GM12878 (cell line): ENCODE measurements around the gene LGI1.

Experiments used
- EP300 ChIP-seq, 2 experiments: fragments of 150-350 bp in 1 of 2; IDR thresholded peaks; 2 replicates each; pipeline ENCODE4 v1.6.1; 2011 to 2012; ENCODE audit warnings: low read depth in 2 of 2, low read length in 2 of 2, borderline replicate concordance in 1 of 2, improper control_type of control experiment in 1 of 2, inconsistent platforms in 1 of 2; ENCODE audit not compliant: control insufficient read depth in 1 of 2
- JUND ChIP-seq: IDR thresholded peaks from 2 replicates; pipeline ENCODE4 v1.6.1; 2012; ENCODE audit warnings: low read depth, mild to moderate bottlenecking, low read length, improper control_type of control experiment, moderate library complexity
- KDM1A ChIP-seq: fragments of 200-600 bp; sonication (generic); IDR thresholded peaks from 2 replicates; pipeline ENCODE4 v1.6.1; 2016; ENCODE audit warnings: borderline replicate concordance
- MYC ChIP-seq: IDR thresholded peaks from 2 replicates; pipeline ENCODE4 v1.6.1; 2011; ENCODE audit warnings: mild to moderate bottlenecking, low read length, moderate library complexity, inconsistent platforms; ENCODE audit not compliant: insufficient read depth, insufficient replicate concordance, insufficient read length, severe bottlenecking
- RB1 ChIP-seq: fragments of 450-650 bp; formaldehyde crosslinking; IDR thresholded peaks from 2 replicates; pipeline ENCODE4 v1.6.1; 2017; ENCODE audit warnings: mild to moderate bottlenecking, borderline replicate concordance
- RFX5 ChIP-seq: IDR thresholded peaks from 2 replicates; pipeline ENCODE4 v1.6.1; 2011; ENCODE audit warnings: low read depth, low read length, improper control_type of control experiment
- SRF ChIP-seq, 2 experiments: IDR thresholded peaks; 2 replicates each; pipeline ENCODE4 v1.6.1; 2011; ENCODE audit warnings: low read depth in 2 of 2, low read length in 2 of 2, mild to moderate bottlenecking in 1 of 2, moderate library complexity in 1 of 2
- TAF1 ChIP-seq: IDR thresholded peaks from 2 replicates; pipeline ENCODE4 v1.6.1; 2011; ENCODE audit warnings: mild to moderate bottlenecking, low read depth, low read length, borderline replicate concordance
- TCF12 ChIP-seq: IDR thresholded peaks from 2 replicates; pipeline ENCODE4 v1.6.1; 2011; ENCODE audit warnings: low read depth, mild to moderate bottlenecking, low read length
- ZNF592 ChIP-seq: fragments of 450-650 bp; IDR thresholded peaks from 2 replicates; pipeline ENCODE4 v1.6.1; 2017; ENCODE audit warnings: mild to moderate bottlenecking, moderate library complexity
- TF ChIP-seq, protein P1 (sequence below): IDR thresholded peaks from 2 replicates; pipeline ENCODE4 v1.6.1; 2012; ENCODE audit warnings: low read depth, low read length, improper control_type of control experiment

- TF ChIP-seq, protein P1, sequence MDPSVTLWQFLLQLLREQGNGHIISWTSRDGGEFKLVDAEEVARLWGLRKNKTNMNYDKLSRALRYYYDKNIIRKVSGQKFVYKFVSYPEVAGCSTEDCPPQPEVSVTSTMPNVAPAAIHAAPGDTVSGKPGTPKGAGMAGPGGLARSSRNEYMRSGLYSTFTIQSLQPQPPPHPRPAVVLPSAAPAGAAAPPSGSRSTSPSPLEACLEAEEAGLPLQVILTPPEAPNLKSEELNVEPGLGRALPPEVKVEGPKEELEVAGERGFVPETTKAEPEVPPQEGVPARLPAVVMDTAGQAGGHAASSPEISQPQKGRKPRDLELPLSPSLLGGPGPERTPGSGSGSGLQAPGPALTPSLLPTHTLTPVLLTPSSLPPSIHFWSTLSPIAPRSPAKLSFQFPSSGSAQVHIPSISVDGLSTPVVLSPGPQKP: no peak
- TF ChIP-seq MYC (no peak), SRF (IDR thresholded peaks at IDR 0.05; ENCODE audit: low read depth in 2 of 2, low read length in 2 of 2) (no peak), TAF1 (no peak), RFX5 (no peak), EP300 (IDR thresholded peaks at IDR 0.05; ENCODE audit: borderline replicate concordance in 1 of 2, control insufficient read depth in 1 of 2, low read depth in 2 of 2, low read length in 2 of 2) (no peak), TCF12 (no peak), ZNF592 (no peak), KDM1A (no peak), JUND (no peak), RB1 (no peak)
Measured at GRCh38 chr10:93767724-93768399, 10.1 kb downstream of the LGI1 start.
